OCI-LY3 (cell line): Measurements from ENCODE around the gene KLHL2.

Source experiments
- EZH2phosphoT487 ChIP-seq: fragments of 200-600 bp; shearing (Covaris generic); IDR thresholded peaks from 2 replicates; pipeline ENCODE4 v1.6.1; 2018; ENCODE audit warnings: antibody characterized with exemption, mixed run types, low read depth
- TF ChIP-seq, protein P1 (sequence below): fragments of 200-600, 300-600 bp; sonication (generic); IDR thresholded peaks from 2 replicates; pipeline ENCODE4 v1.5.1; 2014; ENCODE audit warnings: antibody characterized with exemption, low read length, low read depth

DNA sequence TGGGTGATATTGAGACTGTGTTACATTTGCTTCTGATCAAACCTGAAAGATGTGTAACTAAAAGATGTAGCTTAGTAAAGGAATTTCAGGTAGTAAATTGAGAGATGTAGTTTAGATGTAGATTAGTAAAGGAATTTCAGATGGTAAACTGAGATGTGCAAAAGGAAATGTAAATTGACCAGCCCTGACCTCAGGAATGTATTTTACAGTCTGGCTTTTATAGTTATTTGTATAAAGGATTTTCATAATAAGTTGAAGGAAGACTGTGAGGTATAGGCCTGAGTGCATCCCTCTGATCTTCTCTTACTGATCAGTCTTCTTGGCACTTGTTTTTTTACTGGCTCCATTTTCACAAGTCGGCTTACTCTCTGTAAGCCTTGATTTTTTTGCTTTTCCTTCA, 3.2 kb downstream of the KLHL2 start:
- TF ChIP-seq, protein P1, sequence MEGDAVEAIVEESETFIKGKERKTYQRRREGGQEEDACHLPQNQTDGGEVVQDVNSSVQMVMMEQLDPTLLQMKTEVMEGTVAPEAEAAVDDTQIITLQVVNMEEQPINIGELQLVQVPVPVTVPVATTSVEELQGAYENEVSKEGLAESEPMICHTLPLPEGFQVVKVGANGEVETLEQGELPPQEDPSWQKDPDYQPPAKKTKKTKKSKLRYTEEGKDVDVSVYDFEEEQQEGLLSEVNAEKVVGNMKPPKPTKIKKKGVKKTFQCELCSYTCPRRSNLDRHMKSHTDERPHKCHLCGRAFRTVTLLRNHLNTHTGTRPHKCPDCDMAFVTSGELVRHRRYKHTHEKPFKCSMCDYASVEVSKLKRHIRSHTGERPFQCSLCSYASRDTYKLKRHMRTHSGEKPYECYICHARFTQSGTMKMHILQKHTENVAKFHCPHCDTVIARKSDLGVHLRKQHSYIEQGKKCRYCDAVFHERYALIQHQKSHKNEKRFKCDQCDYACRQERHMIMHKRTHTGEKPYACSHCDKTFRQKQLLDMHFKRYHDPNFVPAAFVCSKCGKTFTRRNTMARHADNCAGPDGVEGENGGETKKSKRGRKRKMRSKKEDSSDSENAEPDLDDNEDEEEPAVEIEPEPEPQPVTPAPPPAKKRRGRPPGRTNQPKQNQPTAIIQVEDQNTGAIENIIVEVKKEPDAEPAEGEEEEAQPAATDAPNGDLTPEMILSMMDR: no peak
- no peak for TF ChIP-seq EZH2phosphoT487
